ENCODE results near the gene TRMT2B. TPM values are rescaled to one million over a fixed set of nuclear protein-coding genes. Genes with fewer than 3 reads are reported as not detected.

TRMT2B gene
- total and polyA plus RNA-seq, 2 of the 13 experiments (the other 11 are each of a cell fraction or from before 2014, with no cell fraction given) = 7.0 to 11.2 TPM

GRCh38 chrX:101062176-101062575 lies 10.3 kb upstream of the TRMT2B start (continued):
- TF ChIP-seq, protein P1, sequence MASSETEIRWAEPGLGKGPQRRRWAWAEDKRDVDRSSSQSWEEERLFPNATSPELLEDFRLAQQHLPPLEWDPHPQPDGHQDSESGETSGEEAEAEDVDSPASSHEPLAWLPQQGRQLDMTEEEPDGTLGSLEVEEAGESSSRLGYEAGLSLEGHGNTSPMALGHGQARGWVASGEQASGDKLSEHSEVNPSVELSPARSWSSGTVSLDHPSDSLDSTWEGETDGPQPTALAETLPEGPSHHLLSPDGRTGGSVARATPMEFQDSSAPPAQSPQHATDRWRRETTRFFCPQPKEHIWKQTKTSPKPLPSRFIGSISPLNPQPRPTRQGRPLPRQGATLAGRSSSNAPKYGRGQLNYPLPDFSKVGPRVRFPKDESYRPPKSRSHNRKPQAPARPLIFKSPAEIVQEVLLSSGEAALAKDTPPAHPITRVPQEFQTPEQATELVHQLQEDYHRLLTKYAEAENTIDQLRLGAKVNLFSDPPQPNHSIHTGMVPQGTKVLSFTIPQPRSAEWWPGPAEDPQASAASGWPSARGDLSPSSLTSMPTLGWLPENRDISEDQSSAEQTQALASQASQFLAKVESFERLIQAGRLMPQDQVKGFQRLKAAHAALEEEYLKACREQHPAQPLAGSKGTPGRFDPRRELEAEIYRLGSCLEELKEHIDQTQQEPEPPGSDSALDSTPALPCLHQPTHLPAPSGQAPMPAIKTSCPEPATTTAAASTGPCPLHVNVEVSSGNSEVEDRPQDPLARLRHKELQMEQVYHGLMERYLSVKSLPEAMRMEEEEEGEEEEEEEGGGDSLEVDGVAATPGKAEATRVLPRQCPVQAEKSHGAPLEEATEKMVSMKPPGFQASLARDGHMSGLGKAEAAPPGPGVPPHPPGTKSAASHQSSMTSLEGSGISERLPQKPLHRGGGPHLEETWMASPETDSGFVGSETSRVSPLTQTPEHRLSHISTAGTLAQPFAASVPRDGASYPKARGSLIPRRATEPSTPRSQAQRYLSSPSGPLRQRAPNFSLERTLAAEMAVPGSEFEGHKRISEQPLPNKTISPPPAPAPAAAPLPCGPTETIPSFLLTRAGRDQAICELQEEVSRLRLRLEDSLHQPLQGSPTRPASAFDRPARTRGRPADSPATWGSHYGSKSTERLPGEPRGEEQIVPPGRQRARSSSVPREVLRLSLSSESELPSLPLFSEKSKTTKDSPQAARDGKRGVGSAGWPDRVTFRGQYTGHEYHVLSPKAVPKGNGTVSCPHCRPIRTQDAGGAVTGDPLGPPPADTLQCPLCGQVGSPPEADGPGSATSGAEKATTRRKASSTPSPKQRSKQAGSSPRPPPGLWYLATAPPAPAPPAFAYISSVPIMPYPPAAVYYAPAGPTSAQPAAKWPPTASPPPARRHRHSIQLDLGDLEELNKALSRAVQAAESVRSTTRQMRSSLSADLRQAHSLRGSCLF (CRISPR knock-in tag; IDR thresholded peaks at IDR 0.05; ENCODE audit: borderline replicate concordance) = no peak
- no peak for TF ChIP-seq ATF7-NPFF (CRISPR knock-in tag; IDR thresholded peaks at IDR 0.05; ENCODE audit: low read depth)
- no peak for TF ChIP-seq FIP1L1 (IDR thresholded peaks at IDR 0.05; ENCODE audit: borderline replicate concordance, insufficient read depth, low read depth, low read length)

DNA sequence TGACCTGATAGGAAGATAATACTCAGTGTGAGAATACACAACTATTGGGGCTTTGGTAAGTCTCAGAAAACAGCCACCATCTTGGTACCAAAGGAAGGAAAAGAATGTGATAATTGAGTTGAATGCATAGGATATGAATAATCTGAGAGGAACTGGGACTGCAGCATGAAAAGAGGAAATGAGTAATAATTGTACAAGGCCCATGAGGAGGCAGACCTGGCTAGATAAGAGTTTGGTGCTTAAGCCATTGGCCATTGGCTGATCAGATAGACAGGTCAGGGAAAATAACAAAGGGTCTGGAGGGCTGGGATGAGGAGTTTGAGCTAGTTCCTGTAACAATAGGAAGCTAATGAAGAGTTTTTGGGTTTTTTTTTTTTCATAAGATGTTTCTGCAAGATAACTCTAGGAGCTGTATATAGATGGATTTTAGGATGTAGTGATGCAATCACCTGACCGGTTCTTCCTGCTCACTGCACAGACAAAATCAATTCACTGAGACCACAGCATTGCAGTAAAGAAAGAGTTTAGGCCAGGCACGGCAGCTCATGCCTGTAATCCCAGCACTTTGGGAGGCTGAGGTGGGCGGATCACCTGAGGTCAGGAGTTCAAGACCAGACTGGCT lies 5.3 kb upstream of the TRMT2B start:
- Histone ChIP-seq H2AFZ (ENCODE audit: low read length) (no peak overlapping the region), H3K27me3 (ENCODE audit: control insufficient read depth in 1 of 2, insufficient read depth in 2 of 2, low read length in 2 of 2) (no peaks in the 10 kb centered on the region), H3K36me3 (replicated peaks in 1 of 2; ENCODE audit: control insufficient read depth in 1 of 2, insufficient read depth in 2 of 2, low read length in 2 of 2) (no peaks in the 10 kb centered on the region), H3K27ac (ENCODE audit: extremely low read length, insufficient read depth, low read length) (no peak overlapping the region), H3K4me2 (ENCODE audit: low read depth, low read length) (no peak overlapping the region), H3K9ac (ENCODE audit: insufficient read depth, low read depth, low read length) (no peak overlapping the region), H3K9me3 (ENCODE audit: low read length) (no peaks in the 10 kb centered on the region), H3K4me3 (replicated peaks in 1 of 3; ENCODE audit: insufficient read depth in 1 of 3, low read depth in 2 of 3, low read length in 3 of 3) (no peak overlapping the region), H3K79me2 (ENCODE audit: insufficient read depth, low read length) (no peaks in the 10 kb centered on the region), H3K4me1 (ENCODE audit: insufficient read depth, low read length) (no peaks in the 10 kb centered on the region), H4K20me1 (ENCODE audit: insufficient read depth, low read length) (no peaks in the 10 kb centered on the region)
- ATAC-seq (no peak), DNase-seq (ENCODE audit: low spot score) (no peak), FAIRE-seq (no peak)
- in situ Hi-C loops (cut with HindIII; ENCODE audit: extremely low pct_ligation_motif_present, low pct_unique_long_range_greater_than_20kb) (no loop called here), intact Hi-C loops (cut with micrococcal nuclease; ENCODE audit: unreplicated experiment) (no loop called here)
- 0% methylated on average over 3 of the region's 3 CpGs for WGBS (ENCODE audit: low lambda C conversion rate)
- ChIA-PET CTCF (ENCODE audit: low intra/inter-chr PET ratio, low total read pairs) (no interaction called here), POLR2A (no interaction called here)
- BruUV-seq (replicated peaks) = no TSS peak
- no peak for TF ChIP-seq TCF12 (IDR thresholded peaks at IDR 0.05)
- no peak for TF ChIP-seq TCF12 (CRISPR knock-in tag; IDR thresholded peaks at IDR 0.05)
- TF ChIP-seq MAFG (CRISPR knock-in tag; IDR thresholded peaks at IDR 0.05) = no peak
- no peak for TF ChIP-seq XBP1 (CRISPR knock-in tag; IDR thresholded peaks at IDR 0.05)
- no peak for TF ChIP-seq MXD3 (CRISPR knock-in tag; IDR thresholded peaks at IDR 0.05)
- no peak for TF ChIP-seq ONECUT2 (CRISPR knock-in tag; IDR thresholded peaks at IDR 0.05)
- no peak for TF ChIP-seq CREBL2 (CRISPR knock-in tag; IDR thresholded peaks at IDR 0.05; ENCODE audit: borderline replicate concordance)
- no peak for TF ChIP-seq CHD4 (IDR thresholded peaks at IDR 0.05; ENCODE audit: borderline replicate concordance, low read length)
- TF ChIP-seq PRDM15 (CRISPR knock-in tag; IDR thresholded peaks at IDR 0.05) = no peak
- no peak for TF ChIP-seq ZFP36 (IDR thresholded peaks at IDR 0.05; ENCODE audit: borderline replicate concordance, low read depth, low read length, partially characterized antibody)
- TF ChIP-seq ZFX (CRISPR knock-in tag; IDR thresholded peaks at IDR 0.05; ENCODE audit: low read depth) = no peak
